ENCODE data around the gene APCS.

The APCS gene

DNA sequence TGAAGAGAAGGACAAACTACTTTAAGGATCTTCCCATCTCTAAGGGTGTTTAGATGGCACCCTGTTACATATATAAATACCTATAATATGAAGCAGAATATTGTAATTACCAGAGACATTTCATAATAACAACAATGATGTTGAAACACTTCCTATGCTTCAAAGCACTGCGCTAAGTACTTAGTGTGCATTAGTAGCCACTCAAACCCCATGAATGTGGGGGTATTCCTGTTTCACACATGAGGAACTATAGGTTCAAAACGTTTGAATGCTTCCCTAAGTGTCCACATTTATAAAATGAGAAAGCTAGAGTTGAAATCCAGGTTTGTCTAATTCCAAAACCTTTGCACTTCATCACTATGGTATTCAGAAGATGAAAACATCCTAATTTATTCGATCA, 33.4 kb upstream of the APCS start:
- POLR2A ChIA-PET = no interaction called here
- no peak overlapping the region for H3K27ac ChIP-seq (ENCODE audit: extremely low read depth, low read depth, low read length)
- no peak for TF ChIP-seq ZNF391 (tag by site-specific recombination; IDR thresholded peaks at IDR 0.05; ENCODE audit: borderline replicate concordance, low read depth)
- no peak for TF ChIP-seq PRDM2 (tag by site-specific recombination; IDR thresholded peaks at IDR 0.05; ENCODE audit: borderline replicate concordance)
- no peak for TF ChIP-seq ZSCAN5A (tag by site-specific recombination; IDR thresholded peaks at IDR 0.05)
- no peak for TF ChIP-seq ZNF184 (tag by site-specific recombination; IDR thresholded peaks at IDR 0.05)
- no peak for TF ChIP-seq ZNF571 (tag by site-specific recombination; IDR thresholded peaks at IDR 0.05)
- H3K4me3 ChIP-seq (ENCODE audit: low read depth, low read length) = no peak overlapping the region
- CTCF ChIA-PET = no interaction called here
- no peaks in the 10 kb centered on the region for H3K36me3 ChIP-seq (ENCODE audit: control insufficient read depth in 2 of 2, insufficient read depth in 1 of 2, low read length in 2 of 2)
- H3K9me3 ChIP-seq (ENCODE audit: control insufficient read depth, insufficient read depth, low read depth, low read length) = no peaks in the 10 kb centered on the region
- no peaks in the 10 kb centered on the region for H3K4me1 ChIP-seq (ENCODE audit: control insufficient read depth, insufficient read depth, low read length)

DNA sequence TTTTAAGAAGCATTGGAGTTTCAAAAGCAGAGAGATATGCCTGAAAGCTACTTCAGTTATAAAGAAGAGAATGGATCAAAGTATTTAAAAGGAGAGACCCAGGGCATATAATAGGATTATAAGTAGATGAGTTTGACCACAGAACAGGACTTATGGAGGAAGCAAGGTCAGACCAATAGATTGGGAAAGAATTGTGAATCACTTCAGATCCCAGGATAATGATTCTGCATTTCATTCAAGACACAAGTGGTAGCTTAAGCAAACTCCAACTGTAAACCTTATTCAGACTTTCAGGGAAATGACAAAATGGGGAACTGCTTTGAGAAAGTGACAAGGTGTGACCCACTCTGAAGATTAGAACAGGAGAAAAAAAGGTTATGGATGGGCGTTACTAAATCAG, 32.9 kb upstream of the APCS start:
- Histone ChIP-seq H3K4me3 (ENCODE audit: low read depth, low read length) (no peak overlapping the region), H3K36me3 (ENCODE audit: control insufficient read depth in 2 of 2, insufficient read depth in 1 of 2, low read length in 2 of 2) (no peaks in the 10 kb centered on the region), H3K9me3 (ENCODE audit: control insufficient read depth, insufficient read depth, low read depth, low read length) (no peaks in the 10 kb centered on the region), H3K27ac (ENCODE audit: extremely low read depth, low read depth, low read length) (no peak overlapping the region), H3K4me1 (ENCODE audit: control insufficient read depth, insufficient read depth, low read length) (no peaks in the 10 kb centered on the region)
- POLR2A ChIA-PET = no interaction called here
- CTCF ChIA-PET = interaction anchor here (0.6 kb wide), 1 partner anchor 466 kb away, joined by 3 read pairs; no protein-coding TSS in a partner anchor
- TF ChIP-seq ZIC2 (tag by site-specific recombination; IDR thresholded peaks at IDR 0.05) = no peak
- TF ChIP-seq, protein P1, sequence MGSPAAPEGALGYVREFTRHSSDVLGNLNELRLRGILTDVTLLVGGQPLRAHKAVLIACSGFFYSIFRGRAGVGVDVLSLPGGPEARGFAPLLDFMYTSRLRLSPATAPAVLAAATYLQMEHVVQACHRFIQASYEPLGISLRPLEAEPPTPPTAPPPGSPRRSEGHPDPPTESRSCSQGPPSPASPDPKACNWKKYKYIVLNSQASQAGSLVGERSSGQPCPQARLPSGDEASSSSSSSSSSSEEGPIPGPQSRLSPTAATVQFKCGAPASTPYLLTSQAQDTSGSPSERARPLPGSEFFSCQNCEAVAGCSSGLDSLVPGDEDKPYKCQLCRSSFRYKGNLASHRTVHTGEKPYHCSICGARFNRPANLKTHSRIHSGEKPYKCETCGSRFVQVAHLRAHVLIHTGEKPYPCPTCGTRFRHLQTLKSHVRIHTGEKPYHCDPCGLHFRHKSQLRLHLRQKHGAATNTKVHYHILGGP (tag by site-specific recombination; IDR thresholded peaks at IDR 0.05) = no peak
- TF ChIP-seq ZBTB17 (tag by site-specific recombination; IDR thresholded peaks at IDR 0.05) = no peak
- TF ChIP-seq KLF8 (tag by site-specific recombination; IDR thresholded peaks at IDR 0.05) = no peak
- TF ChIP-seq ZNF148 (tag by site-specific recombination; IDR thresholded peaks at IDR 0.05; ENCODE audit: borderline replicate concordance) = no peak
- TF ChIP-seq PRDM2 (tag by site-specific recombination; IDR thresholded peaks at IDR 0.05; ENCODE audit: borderline replicate concordance) = no peak
- no peak for TF ChIP-seq KLF9 (tag by site-specific recombination; IDR thresholded peaks at IDR 0.05; ENCODE audit: low read depth)
- no peak for TF ChIP-seq ZNF138 (tag by site-specific recombination; IDR thresholded peaks at IDR 0.05; ENCODE audit: borderline replicate concordance)
- no peak for TF ChIP-seq ZFP37 (tag by site-specific recombination; IDR thresholded peaks at IDR 0.05)
- TF ChIP-seq ZNF324 (tag by site-specific recombination; IDR thresholded peaks at IDR 0.05) = no peak
- no peak for TF ChIP-seq ZNF843 (tag by site-specific recombination; IDR thresholded peaks at IDR 0.05)
- no peak for TF ChIP-seq GLIS1 (tag by site-specific recombination; IDR thresholded peaks at IDR 0.05)
- no peak for TF ChIP-seq WT1 (tag by site-specific recombination; IDR thresholded peaks at IDR 0.05)
- TF ChIP-seq ZNF202 (tag by site-specific recombination; IDR thresholded peaks at IDR 0.05; ENCODE audit: borderline replicate concordance) = no peak

All from HEK293 (cell line).